ENCODE results near the gene UBR1.
"Not testable (repeated sequence)": the region's sequence is repeated elsewhere in the genome, so short reads cannot be mapped to it uniquely, and the experiment has no call there.

The UBR1 gene

DNA sequence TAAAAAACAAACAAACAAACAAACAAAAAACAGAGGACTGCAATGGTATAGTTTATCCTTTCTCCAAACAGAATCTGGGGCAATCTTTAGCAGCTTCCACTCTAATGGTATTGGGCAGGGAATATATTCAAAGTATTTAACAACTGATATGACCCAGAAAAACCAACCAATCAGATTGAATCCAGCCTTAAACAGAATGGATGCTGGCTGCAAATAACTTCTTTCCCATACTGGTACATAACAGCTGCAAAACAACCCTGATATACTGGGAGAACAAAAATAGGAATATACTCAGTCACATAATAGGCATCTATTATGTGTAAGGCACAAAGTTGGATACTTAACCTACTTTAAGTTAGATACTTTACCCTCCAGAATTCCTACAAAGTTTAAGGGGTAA, 49.1 kb downstream of the UBR1 start:
- no peak for DNase-seq (ENCODE audit: low read depth)

DNA sequence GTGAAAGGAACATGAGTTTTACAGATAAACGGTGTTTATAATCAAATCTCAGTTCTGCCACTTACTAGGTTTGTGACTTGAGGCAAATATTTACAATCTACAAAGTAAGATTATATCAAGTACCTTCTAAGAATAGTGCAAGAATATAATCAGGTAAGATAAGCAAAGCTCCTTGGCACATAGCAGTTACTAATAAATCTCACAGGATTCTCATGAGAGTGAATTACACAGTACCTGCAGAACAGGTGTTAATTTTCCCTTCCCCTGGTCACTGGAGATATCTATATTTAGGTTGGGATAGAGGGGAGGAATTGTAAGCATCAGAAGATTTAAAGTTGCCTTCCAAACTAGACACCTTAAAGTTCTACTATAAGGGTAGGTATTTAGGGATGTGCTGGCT, 53.0 kb downstream of the UBR1 start:
- no peak for DNase-seq (ENCODE audit: low read depth)

DNA sequence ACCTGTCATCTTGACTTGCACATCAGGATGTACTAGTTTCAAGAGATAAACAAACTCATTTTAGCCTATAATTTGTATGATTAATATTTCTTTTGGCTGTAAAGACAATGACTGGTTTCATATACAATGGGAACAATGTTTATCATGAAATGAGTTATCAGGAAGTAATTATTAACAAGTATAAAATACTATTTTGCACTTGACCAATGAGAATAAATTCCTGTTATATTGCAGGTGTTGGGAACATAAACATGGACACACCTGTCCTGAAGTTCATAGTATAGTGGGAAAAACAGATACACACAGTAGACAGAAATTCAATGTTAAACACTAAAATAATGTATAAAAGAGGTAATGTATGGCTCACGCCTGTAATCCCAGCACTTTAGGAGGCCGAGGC, 56.9 kb downstream of the UBR1 start:
- DNase-seq (ENCODE audit: low read depth) = no peak

DNA sequence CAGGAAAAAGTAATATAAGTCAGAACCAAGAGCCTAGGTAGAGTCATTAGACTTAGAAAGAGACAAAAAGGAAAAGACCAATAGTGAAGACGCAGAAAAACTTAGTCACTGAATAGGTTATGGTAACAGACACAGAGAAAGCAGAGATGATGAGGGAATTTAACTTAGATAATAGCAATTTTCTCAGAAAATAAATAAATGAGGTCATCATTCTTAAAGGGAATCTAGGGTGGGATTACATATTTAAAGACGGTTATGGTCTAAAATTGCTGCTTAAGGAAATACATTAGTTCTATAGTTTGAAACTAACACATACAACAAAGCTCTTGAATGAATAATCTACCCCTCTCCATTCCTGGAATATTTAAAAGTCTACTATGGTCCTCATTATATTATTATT, 59.4 kb downstream of the UBR1 start:
- no peak for DNase-seq (ENCODE audit: low read depth)

DNA sequence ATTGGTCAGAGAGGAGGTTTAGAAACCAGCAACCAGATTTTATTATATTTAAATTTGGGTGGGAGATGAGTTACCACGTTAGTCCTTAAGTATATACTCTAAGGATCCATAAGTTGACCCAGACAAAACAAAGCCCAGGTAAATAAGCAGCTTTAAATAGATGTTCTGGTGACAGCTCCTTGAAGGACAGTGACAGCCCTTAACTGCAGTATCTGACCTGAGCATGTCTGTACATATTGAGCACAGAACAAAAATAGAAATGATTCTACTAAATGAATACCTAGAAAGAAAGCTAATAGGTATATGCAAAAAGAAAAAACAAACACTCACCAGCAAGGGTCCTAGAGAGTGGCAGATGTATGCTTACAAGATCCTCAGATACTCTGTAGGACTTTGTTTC, 63.0 kb downstream of the UBR1 start:
- DNase-seq (ENCODE audit: low read depth) = no peak

DNA sequence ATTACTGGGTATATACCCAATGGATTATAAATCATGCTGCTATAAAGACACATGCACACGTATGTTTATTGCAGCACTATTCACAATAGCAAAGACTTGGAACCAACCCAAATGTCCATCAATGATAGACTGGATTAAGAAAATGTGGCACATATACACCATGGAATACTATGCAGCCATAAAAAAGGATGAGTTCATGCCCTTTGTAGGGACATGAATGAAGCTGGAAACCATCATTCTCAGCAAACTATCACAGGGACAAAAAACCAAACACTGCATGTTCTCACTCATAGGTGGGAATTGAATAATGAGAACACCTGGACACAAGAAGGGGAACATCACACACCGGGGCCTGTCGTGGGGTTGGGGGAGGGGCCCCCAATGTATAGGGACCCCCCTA, 64.8 kb downstream of the UBR1 start:
- not testable (repeated sequence) for DNase-seq (ENCODE audit: low read depth)

DNA sequence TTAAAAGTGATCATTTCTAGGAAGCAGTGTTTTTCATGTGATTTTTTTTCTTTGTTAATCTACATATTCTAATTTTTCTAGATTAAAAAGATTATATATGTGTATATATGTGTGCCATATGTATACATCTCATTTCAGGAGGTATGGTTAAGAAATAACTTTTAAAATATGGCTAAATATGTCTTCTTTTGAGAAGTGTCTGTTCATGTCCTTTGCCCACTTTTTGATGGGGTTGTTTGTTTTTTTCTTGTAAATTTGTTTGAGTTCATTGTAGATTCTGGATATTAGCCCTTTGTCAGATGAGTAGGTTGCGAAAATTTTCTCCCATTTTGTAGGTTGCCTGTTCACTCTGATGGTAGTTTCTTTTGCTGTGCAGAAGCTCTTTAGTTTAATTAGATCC, 70.6 kb downstream of the UBR1 start:
- not testable (repeated sequence) for DNase-seq (ENCODE audit: low read depth)

DNA sequence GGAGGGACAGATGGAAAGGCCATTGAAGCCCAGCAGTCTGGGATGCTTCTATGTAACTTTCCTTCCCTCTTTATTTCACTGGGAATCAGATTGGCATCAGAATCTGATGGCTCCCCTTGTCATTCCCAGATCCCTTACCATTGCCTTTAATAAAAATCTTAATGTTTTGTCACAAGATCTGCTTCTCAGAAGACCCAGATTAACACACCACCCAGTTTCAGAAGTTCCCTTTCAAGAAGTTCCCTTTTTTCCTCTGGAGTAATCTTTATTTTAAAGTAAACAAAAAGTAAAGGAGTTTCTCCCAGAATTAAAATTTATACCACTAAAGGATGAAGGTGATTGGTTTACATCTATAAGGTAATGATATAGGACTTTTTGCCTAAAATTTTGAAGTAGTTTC, 76.4 kb downstream of the UBR1 start:
- no peak for DNase-seq (ENCODE audit: low read depth)

DNA sequence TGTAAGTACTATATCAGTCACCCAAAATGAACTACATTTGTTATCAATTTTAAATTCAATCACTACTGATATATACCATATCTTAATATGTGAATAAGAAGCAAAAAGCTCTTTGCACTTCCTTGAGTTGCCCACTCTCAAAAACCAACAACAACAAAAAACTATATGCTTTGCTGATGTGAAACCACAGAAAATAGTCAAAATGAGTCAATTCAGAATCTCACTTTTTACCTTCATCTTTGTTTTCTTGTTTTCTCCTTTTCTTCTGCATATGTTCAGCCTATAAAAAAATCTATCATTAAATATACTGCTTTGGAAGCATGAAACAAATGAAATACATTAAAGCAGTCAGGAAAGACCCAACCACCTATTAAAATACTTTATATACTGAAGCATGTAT, 80.7 kb downstream of the UBR1 start:
- DNase-seq (ENCODE audit: low read depth) = no peak

- not testable (repeated sequence) for DNase-seq (ENCODE audit: low read depth)
These were observed 91.2 kb downstream of the UBR1 start for GRCh38 chr15:43014671-43015070.

- no peak for DNase-seq (ENCODE audit: low read depth)
These were observed 96.6 kb downstream of the UBR1 start for GRCh38 chr15:43009206-43009605.

DNA sequence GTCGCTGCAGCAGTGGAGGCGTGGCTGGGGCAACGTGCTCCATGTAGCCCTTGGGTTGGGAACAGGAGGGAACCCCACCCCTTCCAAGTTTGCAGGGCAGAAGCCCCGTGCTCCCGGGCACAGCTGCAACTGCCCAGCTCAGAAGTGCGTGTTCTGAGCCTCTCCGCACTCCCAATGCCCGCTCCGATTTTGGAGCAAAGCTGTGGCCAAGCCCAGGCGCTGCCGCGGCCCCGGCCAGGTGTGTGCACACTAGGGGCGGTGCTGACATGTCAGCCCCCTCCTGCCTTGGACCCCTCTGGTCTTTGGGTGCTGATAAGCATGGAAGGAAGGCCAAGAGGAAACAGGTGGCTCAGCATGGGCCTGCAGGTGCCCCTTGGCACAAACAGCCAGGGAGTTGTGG, 97.7 kb downstream of the UBR1 start:
- no peak for DNase-seq (ENCODE audit: low read depth)

DNA sequence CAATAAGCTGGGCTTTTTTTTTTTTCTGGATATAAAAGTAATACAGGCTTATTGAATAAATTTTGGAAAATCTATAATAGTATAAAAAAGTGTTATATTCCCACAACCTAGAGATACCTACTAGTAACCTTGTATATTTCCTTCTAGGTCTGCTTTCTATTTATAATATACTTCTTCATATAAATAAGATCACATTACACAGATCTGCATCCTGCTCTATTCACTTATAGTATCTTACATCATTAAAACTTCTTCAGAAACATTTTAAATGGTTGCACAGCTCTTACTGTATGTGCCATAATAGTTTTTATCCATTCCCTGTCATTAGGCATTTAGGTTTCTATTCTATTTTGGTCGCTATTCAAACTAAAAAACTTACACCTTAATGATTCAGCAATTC, 98.3 kb downstream of the UBR1 start:
- DNase-seq (ENCODE audit: low read depth) = no peak

DNA sequence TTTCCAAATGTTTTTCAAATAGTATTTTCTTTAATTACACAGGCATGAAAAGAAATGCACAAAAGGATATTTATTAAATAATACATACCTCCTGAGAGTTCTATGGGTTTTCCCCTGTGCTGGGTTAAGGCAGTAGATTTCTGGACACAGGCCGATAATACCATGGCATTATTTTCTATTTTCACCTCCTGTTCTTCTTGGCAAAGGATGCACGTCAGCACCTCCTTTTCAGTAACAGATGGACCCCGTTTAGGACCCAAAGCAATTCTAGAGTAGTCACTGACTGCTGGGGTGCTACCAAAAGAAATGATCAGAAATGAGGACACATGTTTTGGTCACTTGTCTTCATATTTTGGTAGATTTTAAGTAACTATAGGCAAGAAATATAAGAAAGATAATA, 98.8 kb downstream of the UBR1 start:
- DNase-seq (ENCODE audit: low read depth) = no peak

DNA sequence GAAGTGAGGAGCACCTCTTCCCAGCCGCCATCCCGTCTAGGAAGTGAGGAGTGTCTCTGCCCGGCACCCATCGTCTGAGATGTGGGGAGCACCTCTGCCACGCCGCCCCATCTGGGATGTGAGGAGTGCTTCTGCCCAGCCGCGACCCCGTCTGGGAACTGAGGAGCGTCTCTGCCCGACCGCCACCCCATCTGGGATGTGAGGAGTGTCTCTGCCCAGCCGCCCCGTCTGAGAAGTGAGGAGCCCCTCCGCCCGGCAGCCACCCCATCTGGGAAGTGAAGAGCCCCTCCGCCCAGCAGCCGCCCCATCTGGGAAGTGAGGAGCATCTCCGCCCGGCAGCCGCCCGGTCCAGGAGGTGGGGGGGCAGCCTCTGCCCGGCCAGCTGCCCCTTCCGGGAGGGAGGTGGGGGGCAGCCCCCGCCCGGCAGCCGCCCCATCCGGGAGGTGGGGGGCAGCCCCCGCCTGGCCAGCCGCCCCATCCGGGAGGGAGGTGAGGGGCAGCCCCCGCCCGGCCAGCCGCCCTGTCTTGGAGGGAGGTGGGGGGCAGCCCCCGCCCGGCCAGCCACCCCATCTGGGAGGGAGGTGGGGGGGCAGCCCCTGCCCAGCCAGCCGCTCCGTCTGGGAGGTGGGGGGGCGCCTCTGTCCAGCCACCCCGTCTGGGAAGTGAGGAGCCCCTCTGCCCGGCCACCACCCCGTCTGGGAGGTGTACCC, 100.8 kb downstream of the UBR1 start:
- not testable (repeated sequence) for DNase-seq (ENCODE audit: low read depth)

- no peak for DNase-seq (ENCODE audit: low read depth)
These were observed 106.5 kb downstream of the UBR1 start for GRCh38 chr15:42999201-42999779.

DNA sequence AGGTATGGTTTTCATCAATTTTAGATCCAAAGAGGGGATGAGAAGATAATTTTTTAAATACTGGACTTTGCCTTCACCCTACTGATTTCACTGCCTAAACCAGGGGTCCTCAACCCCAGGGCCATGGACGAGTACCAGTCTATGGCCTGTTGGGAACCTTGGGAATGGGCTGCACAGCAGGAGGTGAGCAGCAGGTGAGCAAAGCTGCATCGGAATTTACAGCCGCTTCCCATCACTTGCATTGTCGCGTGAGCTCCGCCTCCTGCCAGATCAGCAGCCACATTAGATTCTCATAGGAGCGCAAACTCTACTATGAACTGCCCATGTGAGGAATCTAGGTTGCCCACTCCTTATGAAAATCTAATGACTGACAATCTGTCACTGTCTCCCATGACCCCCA, 109.0 kb downstream of the UBR1 start:
- DNase-seq (ENCODE audit: low read depth) = no peak

GRCh38 chr15:42994546-42994945, 111.3 kb downstream of the UBR1 start:
- no peak for DNase-seq (ENCODE audit: low read depth)

DNA sequence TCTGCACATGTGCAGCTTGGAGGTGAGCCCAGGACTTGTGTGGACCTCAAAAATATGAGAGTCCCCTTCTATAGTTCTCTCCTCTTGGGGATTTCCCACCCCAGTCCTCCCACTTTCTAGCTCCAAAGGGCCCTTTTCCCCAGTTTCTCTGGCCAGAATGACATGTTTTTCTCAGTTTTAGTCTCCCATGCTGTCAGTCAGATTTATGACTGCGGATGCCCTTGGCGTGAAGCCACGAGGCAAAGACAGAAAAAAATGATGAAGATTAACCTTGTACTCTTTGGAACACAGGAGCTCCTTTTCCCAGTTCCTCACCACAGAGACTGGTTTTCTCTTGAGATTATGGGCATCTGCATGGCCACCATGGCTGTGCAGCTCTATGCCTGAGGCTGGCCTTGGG, 113.2 kb downstream of the UBR1 start:
- DNase-seq (ENCODE audit: low read depth) = no peak

- no peak for DNase-seq (ENCODE audit: low read depth)
These were observed 119.0 kb downstream of the UBR1 start for GRCh38 chr15:42986693-42987342.

DNA sequence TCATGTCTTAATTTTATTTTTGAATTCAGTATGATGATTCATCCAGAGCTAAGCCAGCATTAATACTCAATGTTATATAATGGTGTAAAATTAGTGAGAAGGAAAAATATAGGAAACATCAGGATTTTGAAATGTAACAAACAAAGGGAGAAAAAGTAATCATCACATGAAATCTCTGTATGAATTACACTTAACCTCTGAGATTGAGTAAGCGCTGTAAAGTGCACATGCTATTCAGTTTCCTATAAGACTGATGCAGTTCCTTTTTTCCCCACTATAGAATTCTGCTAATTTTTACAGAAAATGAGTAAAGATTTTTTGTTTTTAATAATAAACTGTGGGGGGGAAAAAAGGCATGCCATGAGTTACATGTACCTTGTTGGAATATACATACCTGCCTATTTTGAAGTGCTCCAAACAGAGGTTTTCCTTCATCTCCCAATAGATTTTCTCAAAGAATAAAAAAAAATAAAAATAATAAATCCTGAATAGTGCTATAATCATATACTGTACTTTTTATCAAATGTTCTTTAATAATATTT, 121.3 kb downstream of the UBR1 start:
- no peak for DNase-seq (ENCODE audit: low read depth)

GRCh38 chr15:42979113-42979512, 126.7 kb downstream of the UBR1 start:
- not testable (repeated sequence) for DNase-seq (ENCODE audit: low read depth)

DNA sequence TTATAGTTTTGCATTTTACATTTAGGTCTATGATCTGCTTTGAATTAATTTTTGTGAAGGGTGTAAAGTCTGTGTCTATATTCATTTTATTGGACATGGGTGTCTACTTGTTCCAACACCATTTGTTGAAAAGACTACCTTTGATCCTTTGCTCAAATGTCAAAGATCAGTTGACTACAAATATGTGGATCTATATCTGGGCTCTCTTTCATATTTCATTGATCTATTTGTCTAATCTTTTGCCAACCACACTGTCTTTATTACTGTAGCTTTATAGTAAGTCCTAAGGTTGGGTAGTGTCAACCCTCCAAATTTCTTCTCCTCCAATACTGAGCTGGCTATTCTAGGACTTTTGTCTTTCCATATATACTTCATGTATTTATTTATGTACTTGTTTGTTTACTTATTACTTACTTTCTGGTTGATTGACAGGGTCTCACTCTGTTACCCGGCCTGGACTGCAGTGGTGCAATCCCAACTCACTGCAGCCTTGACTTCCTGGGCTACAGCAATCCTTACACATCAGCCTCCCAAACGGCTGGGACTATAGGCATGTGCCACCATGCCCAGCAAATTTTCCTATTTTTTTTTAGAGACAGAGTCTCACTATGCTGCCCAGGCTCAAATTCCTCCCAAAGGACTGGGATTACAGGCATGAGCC, 131.5 kb downstream of the UBR1 start:
- DNase-seq (ENCODE audit: low read depth) = no peak

Data from T follicular helper cell (primary cell).